Gastroesophageal sphincter (tissue), 3 donors: ENCODE data around the gene IL12B.

Experiments used
- EP300 ChIP-seq: sonication (generic); formaldehyde crosslinking; IDR thresholded peaks from one replicate; pipeline ENCODE4 v1.6.1; 2017; ENCODE audit warnings: antibody characterized with exemption, mild to moderate bottlenecking
- POLR2A ChIP-seq, 2 donors: fragments of 450-650 bp; IDR thresholded peaks; one replicate each; pipeline ENCODE4 v1.6.1; 2017; ENCODE audit warnings: antibody characterized with exemption in 2 of 2, mild to moderate bottlenecking in 2 of 2, moderate library complexity in 1 of 2
- POLR2AphosphoS5 ChIP-seq: sonication (generic); formaldehyde crosslinking; IDR thresholded peaks from one replicate; pipeline ENCODE4 v1.6.1; 2017; ENCODE audit warnings: antibody characterized with exemption
- TF ChIP-seq, protein P1 (sequence below), 4 experiments: fragments of 200-600 bp in 2 of 4; fragments of 450-650 bp in 2 of 4; sonication (generic) in 1 of 4; IDR thresholded peaks; one replicate each; pipeline ENCODE4 v1.5.1; 2017 to 2019; ENCODE audit warnings: antibody characterized with exemption in 4 of 4, mild to moderate bottlenecking in 2 of 4, moderate library complexity in 2 of 4

DNA sequence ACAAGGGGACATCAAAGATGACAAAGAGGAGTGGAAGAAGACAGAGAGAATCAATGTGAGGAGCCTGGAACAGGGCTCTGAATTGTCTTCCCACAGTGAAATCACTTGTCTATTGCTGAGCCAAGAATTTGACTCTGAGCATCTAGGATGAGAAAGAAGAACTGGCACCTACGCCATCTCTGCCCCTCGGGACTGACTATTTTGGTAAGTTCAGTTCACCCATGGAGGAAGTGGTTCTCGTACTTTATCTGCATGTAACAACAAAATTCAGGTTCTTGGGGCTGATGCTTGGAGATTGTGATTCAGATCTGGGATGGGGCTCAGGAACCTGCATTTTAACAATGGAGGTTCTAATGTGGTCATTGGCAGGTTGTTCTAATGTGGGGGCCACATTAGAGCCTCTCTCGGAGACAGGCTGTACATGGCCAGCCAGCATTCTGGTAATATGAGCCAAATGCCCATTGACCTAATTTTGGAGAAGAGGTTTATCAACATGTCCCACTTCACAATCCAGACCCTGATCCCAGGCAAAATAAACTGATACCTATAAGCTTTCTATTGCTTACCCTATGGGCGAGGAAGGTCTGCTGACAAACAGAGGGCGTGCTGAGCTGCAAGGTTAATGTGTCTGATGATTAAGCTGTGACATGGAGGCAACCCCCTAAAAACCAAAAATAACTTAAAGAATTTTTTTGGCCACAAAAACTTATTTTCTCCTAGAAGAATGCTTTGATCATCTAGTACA is 2.7 kb upstream of the IL12B start:
- TF ChIP-seq, protein P1, sequence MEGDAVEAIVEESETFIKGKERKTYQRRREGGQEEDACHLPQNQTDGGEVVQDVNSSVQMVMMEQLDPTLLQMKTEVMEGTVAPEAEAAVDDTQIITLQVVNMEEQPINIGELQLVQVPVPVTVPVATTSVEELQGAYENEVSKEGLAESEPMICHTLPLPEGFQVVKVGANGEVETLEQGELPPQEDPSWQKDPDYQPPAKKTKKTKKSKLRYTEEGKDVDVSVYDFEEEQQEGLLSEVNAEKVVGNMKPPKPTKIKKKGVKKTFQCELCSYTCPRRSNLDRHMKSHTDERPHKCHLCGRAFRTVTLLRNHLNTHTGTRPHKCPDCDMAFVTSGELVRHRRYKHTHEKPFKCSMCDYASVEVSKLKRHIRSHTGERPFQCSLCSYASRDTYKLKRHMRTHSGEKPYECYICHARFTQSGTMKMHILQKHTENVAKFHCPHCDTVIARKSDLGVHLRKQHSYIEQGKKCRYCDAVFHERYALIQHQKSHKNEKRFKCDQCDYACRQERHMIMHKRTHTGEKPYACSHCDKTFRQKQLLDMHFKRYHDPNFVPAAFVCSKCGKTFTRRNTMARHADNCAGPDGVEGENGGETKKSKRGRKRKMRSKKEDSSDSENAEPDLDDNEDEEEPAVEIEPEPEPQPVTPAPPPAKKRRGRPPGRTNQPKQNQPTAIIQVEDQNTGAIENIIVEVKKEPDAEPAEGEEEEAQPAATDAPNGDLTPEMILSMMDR (IDR thresholded peaks at IDR 0.05) = no peak
- no peak for TF ChIP-seq POLR2A (IDR thresholded peaks at IDR 0.05)
- no peak for TF ChIP-seq EP300
- TF ChIP-seq POLR2AphosphoS5 = no peak
